Measurements from ENCODE around the gene CBFA2T2. TPM values are rescaled to one million over a fixed set of nuclear protein-coding genes. Genes with fewer than 3 reads are reported as not detected.

The CBFA2T2 gene
- total and polyA plus RNA-seq, 10 of the 15 experiments (the other 5 are each of a cell fraction or from before 2014, with no cell fraction given): 0.61 to 8.6 (median 5.5) TPM

DNA sequence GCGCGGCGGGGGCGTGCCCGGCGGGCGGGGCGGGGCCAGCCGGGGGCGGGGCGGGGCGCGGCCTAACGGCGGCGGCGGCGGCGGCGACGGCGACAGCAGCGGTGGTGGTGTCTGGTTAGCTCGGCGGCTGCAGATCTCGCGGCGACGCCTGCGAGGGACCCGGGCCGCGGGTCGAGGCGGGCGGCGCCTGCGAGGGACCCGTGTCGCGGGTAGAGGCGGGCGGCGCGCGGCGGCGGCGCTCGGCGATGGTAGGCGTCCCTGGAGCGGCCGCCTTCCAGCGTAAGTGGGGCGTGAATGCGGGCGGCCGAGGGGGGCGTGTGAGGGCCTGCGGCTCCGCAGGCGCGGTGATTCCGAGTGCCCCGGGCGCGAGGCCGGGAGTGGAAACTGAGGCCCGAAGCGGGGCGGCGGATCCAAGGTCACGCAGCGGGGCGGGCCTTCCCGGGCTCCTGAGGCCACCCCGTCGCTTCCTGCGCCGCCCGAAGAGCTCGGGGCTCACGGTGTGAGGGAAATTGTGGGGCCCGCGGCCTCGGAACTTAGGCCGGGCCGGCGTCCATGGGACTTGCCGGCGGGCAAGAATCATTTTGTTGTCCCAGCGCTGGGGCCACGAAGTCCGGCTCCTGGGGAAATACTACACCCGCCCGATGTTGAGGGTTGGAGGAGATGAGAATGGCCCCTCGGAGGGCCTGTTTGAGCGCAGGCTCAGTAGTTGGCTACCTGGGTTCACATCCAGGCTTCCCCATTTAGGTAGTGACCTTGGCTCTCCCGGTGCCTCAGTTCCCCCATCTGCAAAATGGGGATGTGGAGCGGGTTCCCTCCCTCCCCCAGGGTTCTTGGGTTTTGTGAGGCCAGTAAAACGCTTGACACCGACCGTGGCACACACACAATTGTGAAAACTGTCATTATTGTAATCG is at the start of gene CBFA2T2 (continued):
- TF ChIP-seq, protein P1, sequence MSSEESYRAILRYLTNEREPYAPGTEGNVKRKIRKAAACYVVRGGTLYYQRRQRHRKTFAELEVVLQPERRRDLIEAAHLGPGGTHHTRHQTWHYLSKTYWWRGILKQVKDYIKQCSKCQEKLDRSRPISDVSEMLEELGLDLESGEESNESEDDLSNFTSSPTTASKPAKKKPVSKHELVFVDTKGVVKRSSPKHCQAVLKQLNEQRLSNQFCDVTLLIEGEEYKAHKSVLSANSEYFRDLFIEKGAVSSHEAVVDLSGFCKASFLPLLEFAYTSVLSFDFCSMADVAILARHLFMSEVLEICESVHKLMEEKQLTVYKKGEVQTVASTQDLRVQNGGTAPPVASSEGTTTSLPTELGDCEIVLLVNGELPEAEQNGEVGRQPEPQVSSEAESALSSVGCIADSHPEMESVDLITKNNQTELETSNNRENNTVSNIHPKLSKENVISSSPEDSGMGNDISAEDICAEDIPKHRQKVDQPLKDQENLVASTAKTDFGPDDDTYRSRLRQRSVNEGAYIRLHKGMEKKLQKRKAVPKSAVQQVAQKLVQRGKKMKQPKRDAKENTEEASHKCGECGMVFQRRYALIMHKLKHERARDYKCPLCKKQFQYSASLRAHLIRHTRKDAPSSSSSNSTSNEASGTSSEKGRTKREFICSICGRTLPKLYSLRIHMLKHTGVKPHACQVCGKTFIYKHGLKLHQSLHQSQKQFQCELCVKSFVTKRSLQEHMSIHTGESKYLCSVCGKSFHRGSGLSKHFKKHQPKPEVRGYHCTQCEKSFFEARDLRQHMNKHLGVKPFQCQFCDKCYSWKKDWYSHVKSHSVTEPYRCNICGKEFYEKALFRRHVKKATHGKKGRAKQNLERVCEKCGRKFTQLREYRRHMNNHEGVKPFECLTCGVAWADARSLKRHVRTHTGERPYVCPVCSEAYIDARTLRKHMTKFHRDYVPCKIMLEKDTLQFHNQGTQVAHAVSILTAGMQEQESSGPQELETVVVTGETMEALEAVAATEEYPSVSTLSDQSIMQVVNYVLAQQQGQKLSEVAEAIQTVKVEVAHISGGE (CRISPR knock-in tag; IDR thresholded peaks at IDR 0.05): no peak
- TF ChIP-seq NR2F1 (conservative IDR thresholded peaks at IDR 0.05): peak; percentile 71
- peak; percentile 95 for TF ChIP-seq LARP7 (IDR thresholded peaks at IDR 0.05)
- no peak for TF ChIP-seq YBX1 (IDR thresholded peaks at IDR 0.05)
- TF ChIP-seq SPI1 (IDR thresholded peaks at IDR 0.05; ENCODE audit: borderline replicate concordance, insufficient read depth, low read depth, low read length): peak; percentile 31; the same call in 1 of the 2 replicates
- 0 out of 3 replicates have a peak, but pooled peaks of 1 of the 2 experiments have one; percentile 6 for TF ChIP-seq EGR1 (IDR thresholded peaks at IDR 0.05; ENCODE audit: borderline replicate concordance in 1 of 2, low read depth in 2 of 2, low read length in 2 of 2)
- peak; percentile 67; the same call in 1 of the 2 replicates for TF ChIP-seq BACH1 (IDR thresholded peaks at IDR 0.05; ENCODE audit: borderline replicate concordance)
- TF ChIP-seq FOXM1 (IDR thresholded peaks at IDR 0.05; ENCODE audit: low read depth, low read length): no peak
- peak; percentile 38; the same call in 1 of the 2 replicates for TF ChIP-seq ZNF217 (IDR thresholded peaks at IDR 0.05)
- no peak for TF ChIP-seq SMAD1 (IDR thresholded peaks at IDR 0.05; ENCODE audit: low read depth, partially characterized antibody)
- TF ChIP-seq MEF2A (IDR thresholded peaks at IDR 0.05; ENCODE audit: insufficient read depth, low read depth, low read length): no peak
- no peak for TF ChIP-seq PML (IDR thresholded peaks at IDR 0.05; ENCODE audit: low read length)
- TF ChIP-seq, protein P2, sequence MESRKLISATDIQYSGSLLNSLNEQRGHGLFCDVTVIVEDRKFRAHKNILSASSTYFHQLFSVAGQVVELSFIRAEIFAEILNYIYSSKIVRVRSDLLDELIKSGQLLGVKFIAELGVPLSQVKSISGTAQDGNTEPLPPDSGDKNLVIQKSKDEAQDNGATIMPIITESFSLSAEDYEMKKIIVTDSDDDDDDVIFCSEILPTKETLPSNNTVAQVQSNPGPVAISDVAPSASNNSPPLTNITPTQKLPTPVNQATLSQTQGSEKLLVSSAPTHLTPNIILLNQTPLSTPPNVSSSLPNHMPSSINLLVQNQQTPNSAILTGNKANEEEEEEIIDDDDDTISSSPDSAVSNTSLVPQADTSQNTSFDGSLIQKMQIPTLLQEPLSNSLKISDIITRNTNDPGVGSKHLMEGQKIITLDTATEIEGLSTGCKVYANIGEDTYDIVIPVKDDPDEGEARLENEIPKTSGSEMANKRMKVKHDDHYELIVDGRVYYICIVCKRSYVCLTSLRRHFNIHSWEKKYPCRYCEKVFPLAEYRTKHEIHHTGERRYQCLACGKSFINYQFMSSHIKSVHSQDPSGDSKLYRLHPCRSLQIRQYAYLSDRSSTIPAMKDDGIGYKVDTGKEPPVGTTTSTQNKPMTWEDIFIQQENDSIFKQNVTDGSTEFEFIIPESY (IDR thresholded peaks at IDR 0.05): no peak
- TF ChIP-seq, protein P3, sequence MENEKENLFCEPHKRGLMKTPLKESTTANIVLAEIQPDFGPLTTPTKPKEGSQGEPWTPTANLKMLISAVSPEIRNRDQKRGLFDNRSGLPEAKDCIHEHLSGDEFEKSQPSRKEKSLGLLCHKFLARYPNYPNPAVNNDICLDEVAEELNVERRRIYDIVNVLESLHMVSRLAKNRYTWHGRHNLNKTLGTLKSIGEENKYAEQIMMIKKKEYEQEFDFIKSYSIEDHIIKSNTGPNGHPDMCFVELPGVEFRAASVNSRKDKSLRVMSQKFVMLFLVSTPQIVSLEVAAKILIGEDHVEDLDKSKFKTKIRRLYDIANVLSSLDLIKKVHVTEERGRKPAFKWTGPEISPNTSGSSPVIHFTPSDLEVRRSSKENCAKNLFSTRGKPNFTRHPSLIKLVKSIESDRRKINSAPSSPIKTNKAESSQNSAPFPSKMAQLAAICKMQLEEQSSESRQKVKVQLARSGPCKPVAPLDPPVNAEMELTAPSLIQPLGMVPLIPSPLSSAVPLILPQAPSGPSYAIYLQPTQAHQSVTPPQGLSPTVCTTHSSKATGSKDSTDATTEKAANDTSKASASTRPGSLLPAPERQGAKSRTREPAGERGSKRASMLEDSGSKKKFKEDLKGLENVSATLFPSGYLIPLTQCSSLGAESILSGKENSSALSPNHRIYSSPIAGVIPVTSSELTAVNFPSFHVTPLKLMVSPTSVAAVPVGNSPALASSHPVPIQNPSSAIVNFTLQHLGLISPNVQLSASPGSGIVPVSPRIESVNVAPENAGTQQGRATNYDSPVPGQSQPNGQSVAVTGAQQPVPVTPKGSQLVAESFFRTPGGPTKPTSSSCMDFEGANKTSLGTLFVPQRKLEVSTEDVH (IDR thresholded peaks at IDR 0.05; ENCODE audit: low read depth, partially characterized antibody): no peak
- peak; percentile 17; the same call in 1 of the 2 replicates for TF ChIP-seq NR2C1 (IDR thresholded peaks at IDR 0.05)
- TF ChIP-seq RELA (IDR thresholded peaks at IDR 0.05; ENCODE audit: borderline replicate concordance, partially characterized antibody): no peak
- TF ChIP-seq DPF2 (IDR thresholded peaks at IDR 0.05): peak; percentile 59; the same call in 1 of the 2 replicates
- no peak for TF ChIP-seq FOXK2 (IDR thresholded peaks at IDR 0.05)
